Smooth muscle cell (in vitro differentiated cells): ENCODE measurements around the gene CFDP1. TPM values are rescaled to one million over a fixed set of nuclear protein-coding genes. Genes with fewer than 3 reads are reported as not detected.

Source experiments
- DNase-seq: peaks from one replicate; lab custom pipeline; 2025; ENCODE audit not compliant: unreplicated experiment; lab: John Stamatoyannopoulos, UW
- H2AFZ ChIP-seq: fragments of 200-600 bp; sonication (generic); 2 replicates; pipeline ENCODE4 v1.6.0; 2016; ENCODE audit warnings: antibody characterized with exemption, low read depth, mild to moderate bottlenecking
- H3F3A ChIP-seq: fragments of 200-600 bp; sonication (generic); 2 replicates; pipeline ENCODE4 v1.6.0; 2017; ENCODE audit warnings: antibody characterized with exemption, low read depth
- H3K27ac ChIP-seq: fragments of 200-600 bp; sonication (generic); 2 replicates; pipeline ENCODE4 v1.5.1; 2016; ENCODE audit warnings: low read depth, mild to moderate bottlenecking
- H3K27me3 ChIP-seq: fragments of 200-600 bp; sonication (generic); 2 replicates; pipeline ENCODE4 v1.6.1; 2016; ENCODE audit warnings: low read depth, mild to moderate bottlenecking
- H3K36me3 ChIP-seq: fragments of 200-600 bp; sonication (generic); 2 replicates; pipeline ENCODE4 v1.5.1; 2016; ENCODE audit warnings: low read depth
- H3K4me1 ChIP-seq: fragments of 200-600 bp; sonication (generic); 2 replicates; pipeline ENCODE4 v1.5.1; 2016; ENCODE audit warnings: low read depth
- H3K4me2 ChIP-seq: fragments of 200-600 bp; sonication (generic); 2 replicates; pipeline ENCODE4 v1.6.0; 2016; ENCODE audit warnings: mild to moderate bottlenecking
- H3K4me3 ChIP-seq: fragments of 200-600 bp; sonication (generic); 2 replicates; pipeline ENCODE4 v1.5.1; 2016; ENCODE audit warnings: mild to moderate bottlenecking
- H3K79me2 ChIP-seq: fragments of 200-600 bp; sonication (generic); 2 replicates; pipeline ENCODE4 v1.6.0; 2016; ENCODE audit warnings: low read depth, mild to moderate bottlenecking
- H3K9ac ChIP-seq: fragments of 200-600 bp; sonication (generic); 2 replicates; pipeline ENCODE4 v1.6.0; 2016; ENCODE audit warnings: low read depth
- H3K9me3 ChIP-seq: fragments of 200-600 bp; sonication (generic); replicated peaks from 2 replicates; pipeline ENCODE4 v1.5.1; 2016; ENCODE audit warnings: low read depth
- H4K20me1 ChIP-seq: fragments of 200-600 bp; sonication (generic); 2 replicates; pipeline ENCODE4 v1.6.0; 2016; ENCODE audit warnings: low read depth
- CTCF ChIP-seq: fragments of 200-600 bp; sonication (generic); IDR thresholded peaks from 2 replicates; pipeline ENCODE4 v1.5.1; 2017; ENCODE audit warnings: borderline replicate concordance, mild to moderate bottlenecking, antibody characterized with exemption; ENCODE audit not compliant: insufficient read depth, poor library complexity, severe bottlenecking
- WGBS: methylation state at CpG from one replicate; pipeline ENCODE4 v1.1.7; 2016; ENCODE audit warnings: low lambda C conversion rate; 5-methylcytosine and 5-hydroxymethylcytosine counted together
- polyA plus RNA-seq: library from polyadenylated mRNA; unstranded; fragments of >200 nt; fragmentation: Nextera tagmentation; extraction: Ambion mirVana; gene quantifications from 2 replicates; pipeline ENCODE4 v1.2.1, GENCODE V29; 2016
- total RNA-seq: library from RNA; depleted of rRNA; stranded (reverse); fragments of >200 nt; gene quantifications from 2 replicates; pipeline ENCODE4 v1.2.3, GENCODE V29; 2014

CFDP1 gene
- total and polyA plus RNA-seq, 2 experiments from 2014 or later = 59.0 to 91.0 TPM

- Histone ChIP-seq H3K4me2 (peak overlapping the region; percentile 34), H3K27me3 (no peaks in the 10 kb centered on the region), H3K4me1 (peaks cover 11% of the 10 kb centered on the region), H4K20me1 (peaks cover 3% of the 10 kb centered on the region), H3K36me3 (no peaks in the 10 kb centered on the region), H3K9ac (peak overlapping the region; percentile 57), H2AFZ (no peak overlapping the region), H3K4me3 (no peak overlapping the region), H3K27ac (peak overlapping the region; percentile 69), H3K9me3 (no peaks in the 10 kb centered on the region), H3F3A (no peaks in the 10 kb centered on the region), H3K79me2 (no peaks in the 10 kb centered on the region)
- TF ChIP-seq CTCF = no peak
- 50% methylated on average over 6 of the region's 6 CpGs for WGBS
- DNase-seq = no peak
Measured at GRCh38 chr16:75377729-75378386, 55.4 kb downstream of the CFDP1 start.

GRCh38 chr16:75376475-75377161, 56.7 kb downstream of the CFDP1 start:
- TF ChIP-seq CTCF = no peak
- Histone ChIP-seq H3K9me3 (no peaks in the 10 kb centered on the region), H3K4me2 (no peak overlapping the region), H3K79me2 (no peaks in the 10 kb centered on the region), H3K36me3 (no peaks in the 10 kb centered on the region), H4K20me1 (peaks cover 3% of the 10 kb centered on the region), H3K4me3 (no peak overlapping the region), H3K27ac (peak overlapping the region; percentile 69), H3K9ac (peak overlapping the region; percentile 57), H3F3A (no peaks in the 10 kb centered on the region), H2AFZ (no peak overlapping the region), H3K4me1 (peaks cover 11% of the 10 kb centered on the region), H3K27me3 (no peaks in the 10 kb centered on the region)
- no peak for DNase-seq
- WGBS = 81% methylated on average over 7 of the region's 7 CpGs

DNA sequence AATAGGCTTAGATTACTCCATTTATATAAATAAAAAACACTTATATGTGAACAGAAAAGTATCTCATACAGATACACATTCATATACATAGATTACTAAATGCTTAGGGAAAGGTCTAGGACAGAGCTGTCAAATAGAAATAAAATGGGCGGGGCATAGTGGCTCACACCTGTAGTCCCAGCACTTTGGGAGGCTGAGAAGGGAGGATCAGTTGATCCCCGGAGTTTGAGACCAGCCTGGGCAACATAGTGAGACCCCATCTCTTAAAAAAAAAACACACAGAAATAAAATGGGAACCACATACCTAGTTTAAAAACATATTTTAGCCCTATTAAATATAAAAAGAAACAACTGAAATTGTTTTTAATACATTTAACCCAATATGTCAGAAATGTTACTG, 58.9 kb downstream of the CFDP1 start:
- 97% methylated on average over 2 of the region's 2 CpGs for WGBS
- no peak overlapping the region for H3K27ac ChIP-seq
- peaks cover 11% of the 10 kb centered on the region for H3K4me1 ChIP-seq
- H3F3A ChIP-seq = no peaks in the 10 kb centered on the region
- H3K36me3 ChIP-seq = no peaks in the 10 kb centered on the region
- H4K20me1 ChIP-seq = peaks cover 3% of the 10 kb centered on the region
- no peak overlapping the region for H3K4me3 ChIP-seq
- no peak overlapping the region for H3K9ac ChIP-seq
- H3K27me3 ChIP-seq = no peaks in the 10 kb centered on the region
- H2AFZ ChIP-seq = no peak overlapping the region
- H3K79me2 ChIP-seq = no peaks in the 10 kb centered on the region
- no peak for TF ChIP-seq CTCF
- DNase-seq = no peak
- H3K4me2 ChIP-seq = no peak overlapping the region
- no peaks in the 10 kb centered on the region for H3K9me3 ChIP-seq
